PFSK-1 (cell line): Measurements from ENCODE around the gene SDHA.

Experiments
- POLR2AphosphoS5 ChIP-seq: IDR thresholded peaks from 2 replicates; pipeline ENCODE4 v1.6.1; 2012; ENCODE audit warnings: low read depth, mild to moderate bottlenecking, control low read depth, low read length, moderate library complexity
- REST ChIP-seq, 2 experiments: IDR thresholded peaks; 2 replicates each; pipeline versions ENCODE4 v1.6.1 to v1.8.0; 2011 to 2012; ENCODE audit warnings: low read depth in 2 of 2, low read length in 2 of 2, control low read depth in 1 of 2, inconsistent platforms in 1 of 2, mild to moderate bottlenecking in 1 of 2, moderate library complexity in 1 of 2; ENCODE audit not compliant: insufficient read depth in 1 of 2
- SIN3A ChIP-seq: IDR thresholded peaks from 2 replicates; pipeline ENCODE4 v1.6.1; 2012; ENCODE audit warnings: mild to moderate bottlenecking, low read length, moderate library complexity, borderline replicate concordance; ENCODE audit not compliant: insufficient read depth
- TAF1 ChIP-seq: IDR thresholded peaks from 2 replicates; pipeline ENCODE4 v1.6.1; 2012; ENCODE audit warnings: low read length, control low read depth, borderline replicate concordance; ENCODE audit not compliant: insufficient read depth

- no peak for TF ChIP-seq POLR2AphosphoS5
- TF ChIP-seq TAF1: no peak
- TF ChIP-seq REST (IDR thresholded peaks at IDR 0.05; ENCODE audit: insufficient read depth in 1 of 2, low read depth in 2 of 2, low read length in 2 of 2): no peak
- TF ChIP-seq SIN3A: no peak
Measured at GRCh38 chr5:228886-229285, 10.8 kb downstream of the SDHA start.
